Mesothelial cell of epicardium (in vitro differentiated cells): ENCODE data around the gene SPON1. TPM values are rescaled to one million over a fixed set of nuclear protein-coding genes. Genes with fewer than 3 reads are reported as not detected.

Experiments used
- DNase-seq, 2 experiments: peaks; one replicate each; pipeline ENCODE4 v3.0.0; 2021; ENCODE audit warnings: low spot score in 2 of 2; ENCODE audit not compliant: unreplicated experiment in 2 of 2
- H3K27ac Mint-ChIP-seq: 2 replicates; pipeline ENCODE4 v1.8.0; 2021; ENCODE audit warnings: mixed read lengths
- H3K27me3 Mint-ChIP-seq: 2 replicates; pipeline ENCODE4 v1.8.0; 2021; ENCODE audit warnings: low read depth, mixed read lengths
- H3K36me3 Mint-ChIP-seq: 2 replicates; pipeline ENCODE4 v1.8.0; 2021; ENCODE audit warnings: mixed read lengths
- H3K4me1 Mint-ChIP-seq: 2 replicates; pipeline ENCODE4 v1.8.0; 2021; ENCODE audit warnings: mixed read lengths
- H3K4me3 Mint-ChIP-seq: 2 replicates; pipeline ENCODE4 v1.8.0; 2021; ENCODE audit warnings: mild to moderate bottlenecking, moderate library complexity, mixed read lengths
- H3K9me3 Mint-ChIP-seq: 2 replicates; pipeline ENCODE4 v1.8.0; 2021; ENCODE audit warnings: mixed read lengths
- total RNA-seq: library from RNA; stranded (reverse); gene quantifications from 3 replicates; pipeline ENCODE4 v1.2.1, GENCODE V29; 2021
- TF ChIP-seq, protein P1 (sequence below): fragments of 200-600 bp; sonication (generic); IDR thresholded peaks from one replicate; pipeline ENCODE4 v1.5.0; 2021; ENCODE audit warnings: antibody characterized with exemption; ENCODE audit not compliant: unreplicated experiment

The SPON1 gene
- total RNA-seq, 1 donor from 2014 or later: 30.9 TPM

DNA sequence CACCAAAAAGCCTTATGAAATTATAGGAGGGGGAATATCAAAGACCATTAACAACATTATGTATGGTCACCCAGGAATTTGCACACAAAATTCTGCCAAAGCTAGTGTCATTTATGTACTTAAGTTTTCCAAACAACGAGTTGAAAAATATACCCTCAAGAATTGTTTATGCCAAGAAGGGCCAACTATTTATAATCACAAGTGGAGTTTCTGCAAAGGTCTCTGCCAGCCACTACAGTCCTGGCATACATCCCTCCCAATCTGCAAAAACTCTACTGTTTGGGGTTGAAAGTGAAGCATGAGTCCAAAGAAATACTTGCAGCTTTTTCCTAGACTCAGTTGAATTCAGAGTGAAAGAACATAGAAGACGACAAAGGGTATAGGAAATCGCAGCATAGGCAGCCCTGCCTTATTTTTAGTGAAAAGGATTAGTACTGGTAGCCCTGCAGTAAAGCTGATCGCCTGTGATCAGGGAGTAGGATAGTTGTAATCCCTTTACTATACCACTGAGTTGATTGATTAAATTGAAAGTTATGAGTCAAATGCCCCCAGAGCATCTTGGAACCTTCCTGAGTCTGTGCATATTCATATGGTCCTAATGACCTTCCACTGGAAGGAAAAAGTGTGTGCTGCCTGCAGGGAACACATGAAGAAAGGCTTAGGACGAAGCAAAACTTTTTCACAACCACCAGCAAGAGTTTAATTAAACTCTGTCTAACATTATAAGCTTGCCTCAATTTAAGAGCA is 144.0 kb downstream of the SPON1 start:
- no peaks in the 10 kb centered on the region for H3K36me3 Mint-ChIP-seq
- no peaks in the 10 kb centered on the region for H3K9me3 Mint-ChIP-seq
- TF ChIP-seq, protein P1, sequence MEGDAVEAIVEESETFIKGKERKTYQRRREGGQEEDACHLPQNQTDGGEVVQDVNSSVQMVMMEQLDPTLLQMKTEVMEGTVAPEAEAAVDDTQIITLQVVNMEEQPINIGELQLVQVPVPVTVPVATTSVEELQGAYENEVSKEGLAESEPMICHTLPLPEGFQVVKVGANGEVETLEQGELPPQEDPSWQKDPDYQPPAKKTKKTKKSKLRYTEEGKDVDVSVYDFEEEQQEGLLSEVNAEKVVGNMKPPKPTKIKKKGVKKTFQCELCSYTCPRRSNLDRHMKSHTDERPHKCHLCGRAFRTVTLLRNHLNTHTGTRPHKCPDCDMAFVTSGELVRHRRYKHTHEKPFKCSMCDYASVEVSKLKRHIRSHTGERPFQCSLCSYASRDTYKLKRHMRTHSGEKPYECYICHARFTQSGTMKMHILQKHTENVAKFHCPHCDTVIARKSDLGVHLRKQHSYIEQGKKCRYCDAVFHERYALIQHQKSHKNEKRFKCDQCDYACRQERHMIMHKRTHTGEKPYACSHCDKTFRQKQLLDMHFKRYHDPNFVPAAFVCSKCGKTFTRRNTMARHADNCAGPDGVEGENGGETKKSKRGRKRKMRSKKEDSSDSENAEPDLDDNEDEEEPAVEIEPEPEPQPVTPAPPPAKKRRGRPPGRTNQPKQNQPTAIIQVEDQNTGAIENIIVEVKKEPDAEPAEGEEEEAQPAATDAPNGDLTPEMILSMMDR: no peak
- no peaks in the 10 kb centered on the region for H3K4me1 Mint-ChIP-seq
- H3K27ac Mint-ChIP-seq: no peak overlapping the region
- DNase-seq: no peak
- H3K27me3 Mint-ChIP-seq: peaks cover 2% of the 10 kb centered on the region
- no peak overlapping the region for H3K4me3 Mint-ChIP-seq

DNA sequence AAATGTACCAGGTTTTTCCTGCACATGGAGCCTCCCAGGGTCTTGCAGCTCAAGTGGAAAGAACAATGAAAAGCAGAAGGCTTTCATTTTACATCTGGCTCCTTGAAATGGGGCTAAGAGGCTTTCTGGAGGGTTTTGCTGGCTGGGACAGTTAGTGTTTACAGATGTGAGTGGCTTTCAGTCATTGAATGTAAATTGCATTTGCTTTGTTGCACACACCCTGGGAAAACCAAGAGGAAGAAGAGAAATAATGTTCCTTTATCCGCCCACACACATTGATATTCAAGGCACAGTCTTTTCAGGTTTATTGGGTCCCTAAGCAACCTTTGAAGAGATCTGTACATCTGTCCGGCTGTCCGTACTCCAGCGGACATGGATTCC is 144.5 kb downstream of the SPON1 start:
- no peak overlapping the region for H3K4me3 Mint-ChIP-seq
- no peaks in the 10 kb centered on the region for H3K4me1 Mint-ChIP-seq
- TF ChIP-seq, protein P1: no peak
- DNase-seq: no peak
- H3K27ac Mint-ChIP-seq: no peak overlapping the region
- no peaks in the 10 kb centered on the region for H3K36me3 Mint-ChIP-seq
- peaks cover 2% of the 10 kb centered on the region for H3K27me3 Mint-ChIP-seq
- H3K9me3 Mint-ChIP-seq: no peaks in the 10 kb centered on the region

DNA sequence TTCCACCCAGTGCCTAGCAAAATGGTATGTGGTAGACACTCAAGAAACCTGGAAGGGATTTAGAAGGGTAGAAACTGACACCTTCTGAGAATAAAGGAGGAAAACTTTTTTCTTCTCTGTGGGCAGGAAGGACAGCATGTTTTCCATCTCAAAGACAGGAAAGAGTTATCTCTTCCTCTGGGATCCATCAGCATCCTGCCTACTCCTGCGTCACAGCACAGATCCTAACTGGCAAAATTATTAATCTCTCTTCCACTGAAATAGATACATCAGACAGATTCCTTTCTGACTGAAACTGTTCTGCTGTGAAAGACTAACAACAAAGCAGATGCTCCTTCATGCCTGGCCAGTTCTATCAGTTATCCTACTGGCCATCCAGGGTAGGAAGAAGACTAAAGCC is 147.2 kb downstream of the SPON1 start:
- Mint-ChIP-seq H3K27ac (no peak overlapping the region), H3K9me3 (no peaks in the 10 kb centered on the region), H3K27me3 (peaks cover 2% of the 10 kb centered on the region), H3K36me3 (no peaks in the 10 kb centered on the region), H3K4me3 (no peak overlapping the region), H3K4me1 (no peaks in the 10 kb centered on the region)
- DNase-seq: no peak
- TF ChIP-seq, protein P1: no peak

DNA sequence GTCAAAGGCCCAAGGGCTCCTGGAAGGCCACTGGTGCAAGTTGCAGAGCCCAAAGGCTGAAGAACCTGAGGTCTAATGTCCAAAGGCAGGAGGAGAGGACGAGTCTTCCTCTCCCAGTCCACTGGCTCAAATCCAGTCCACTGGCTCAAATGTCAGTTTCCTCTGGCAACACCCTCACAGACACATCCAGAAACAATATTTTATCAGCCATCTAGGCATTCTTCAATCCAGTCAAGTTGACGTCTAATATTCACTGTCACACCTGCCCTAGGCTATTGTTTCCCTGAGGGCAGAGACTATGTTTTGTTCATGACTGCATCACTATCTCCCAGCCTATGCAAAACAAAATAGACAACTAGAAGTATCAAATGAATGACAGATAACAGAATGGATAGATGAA is 148.1 kb downstream of the SPON1 start:
- peaks cover 1% of the 10 kb centered on the region for H3K9me3 Mint-ChIP-seq
- TF ChIP-seq, protein P1: no peak

DNA sequence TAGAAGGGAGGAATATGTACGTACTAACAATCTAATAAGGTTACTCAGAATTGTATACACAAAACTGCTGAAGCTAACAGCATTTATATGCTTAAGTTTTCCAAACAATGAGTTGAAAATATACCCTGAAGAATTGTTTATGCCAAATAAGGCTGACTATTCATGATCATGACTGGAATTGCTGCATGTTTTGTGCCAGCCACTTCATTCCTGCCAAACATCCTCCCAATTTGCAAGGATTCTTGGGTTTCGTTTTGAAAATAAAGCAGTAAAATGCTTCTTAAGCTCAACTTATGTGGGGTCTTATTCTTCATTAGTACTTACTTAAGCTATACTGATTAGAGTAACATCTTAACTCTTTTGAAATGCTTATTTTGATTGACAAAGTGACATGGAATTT is 149.0 kb downstream of the SPON1 start:
- H3K4me3 Mint-ChIP-seq: no peak overlapping the region
- no peak overlapping the region for H3K27ac Mint-ChIP-seq
- TF ChIP-seq, protein P1: no peak
- peaks cover 2% of the 10 kb centered on the region for H3K27me3 Mint-ChIP-seq
- no peak for DNase-seq
- H3K9me3 Mint-ChIP-seq: peaks cover 10% of the 10 kb centered on the region
- H3K36me3 Mint-ChIP-seq: peaks cover 1% of the 10 kb centered on the region
- no peaks in the 10 kb centered on the region for H3K4me1 Mint-ChIP-seq

More for the DNA sequence above, 148.1 kb downstream of the SPON1 start:
- Mint-ChIP-seq H3K27me3 (peaks cover 2% of the 10 kb centered on the region), H3K27ac (no peak overlapping the region), H3K4me1 (no peaks in the 10 kb centered on the region), H3K4me3 (no peak overlapping the region), H3K36me3 (no peaks in the 10 kb centered on the region)
- no peak for DNase-seq
